GM23248 (cell line): ENCODE results near the gene HINT3. TPM values are rescaled to one million over a fixed set of nuclear protein-coding genes. Genes with fewer than 3 reads are reported as not detected.
"Not testable (repeated sequence)": the region's sequence is repeated elsewhere in the genome, so short reads cannot be mapped to it uniquely, and the experiment has no call there.

Experiments used
- DNase-seq: peaks from one replicate; pipeline ENCODE4 v3.0.0-alpha.2; 2015
- H2AFZ ChIP-seq: fragments of 200-600 bp; sonication (generic); 2 replicates; pipeline ENCODE4 v1.6.1; 2016; ENCODE audit warnings: antibody characterized with exemption
- H3F3A ChIP-seq: fragments of 200-600 bp; sonication (generic); 2 replicates; pipeline ENCODE4 v1.6.1; 2016; ENCODE audit warnings: mild to moderate bottlenecking, antibody characterized with exemption, mixed run types; ENCODE audit not compliant: insufficient read depth
- H3K27ac ChIP-seq: fragments of 200-600 bp; sonication (generic); 2 replicates; pipeline ENCODE4 v1.5.1; 2016; ENCODE audit warnings: mild to moderate bottlenecking
- H3K27me3 ChIP-seq: fragments of 200-600 bp; sonication (generic); replicated peaks from 2 replicates; pipeline ENCODE4 v1.6.1; 2016; ENCODE audit warnings: mild to moderate bottlenecking; ENCODE audit not compliant: insufficient read depth
- H3K36me3 ChIP-seq: fragments of 200-600 bp; sonication (generic); 2 replicates; pipeline ENCODE4 v1.6.1; 2016; ENCODE audit warnings: low read depth, mild to moderate bottlenecking
- H3K4me1 ChIP-seq: fragments of 200-600 bp; sonication (generic); 2 replicates; pipeline ENCODE4 v1.6.1; 2016; ENCODE audit warnings: mild to moderate bottlenecking; ENCODE audit not compliant: insufficient read depth
- H3K4me2 ChIP-seq: fragments of 200-600 bp; sonication (generic); one replicate; pipeline ENCODE4 v1.6.1; 2016; ENCODE audit warnings: mild to moderate bottlenecking; ENCODE audit not compliant: unreplicated experiment
- H3K4me3 ChIP-seq: fragments of 200-600 bp; sonication (generic); 2 replicates; pipeline ENCODE4 v1.5.1; 2016; ENCODE audit warnings: mild to moderate bottlenecking
- H3K79me2 ChIP-seq: fragments of 200-600 bp; sonication (generic); 2 replicates; pipeline ENCODE4 v1.6.1; 2016; ENCODE audit warnings: mild to moderate bottlenecking; ENCODE audit not compliant: insufficient read depth
- H3K9ac ChIP-seq: fragments of 200-600 bp; sonication (generic); 2 replicates; pipeline ENCODE4 v1.6.1; 2016; ENCODE audit warnings: mild to moderate bottlenecking
- H3K9me2 ChIP-seq: fragments of 200-600 bp; sonication (generic); 2 replicates; pipeline ENCODE4 v1.6.1; 2016; ENCODE audit warnings: mixed run types, mild to moderate bottlenecking, moderate library complexity; ENCODE audit not compliant: insufficient read depth
- H3K9me3 ChIP-seq: fragments of 200-600 bp; sonication (generic); one replicate; pipeline ENCODE4 v1.6.1; 2017; ENCODE audit warnings: low read depth
- H4K20me1 ChIP-seq: fragments of 200-600 bp; sonication (generic); 2 replicates; pipeline ENCODE4 v1.6.0; 2016; ENCODE audit not compliant: insufficient read depth
- EZH2 ChIP-seq: fragments of 200-600 bp; sonication (generic); IDR thresholded peaks from 2 replicates; pipeline ENCODE4 v1.6.1; 2018; ENCODE audit warnings: antibody characterized with exemption, mild to moderate bottlenecking; ENCODE audit not compliant: insufficient read depth, poor library complexity, severe bottlenecking
- EZH2phosphoT487 ChIP-seq: fragments of 200-600 bp; sonication (generic); IDR thresholded peaks from 2 replicates; pipeline ENCODE4 v1.6.1; 2018; ENCODE audit warnings: antibody characterized with exemption, moderate library complexity, mild to moderate bottlenecking, low read depth; ENCODE audit not compliant: insufficient read depth
- WGBS, 2 experiments: methylation state at CpG; one replicate each; pipeline ENCODE4 v1.1.6; 2015 to 2017; ENCODE audit warnings: low lambda C conversion rate in 2 of 2, low coverage in 1 of 2; ENCODE audit errors: missing lambda C conversion rate in 2 of 2; 5-methylcytosine and 5-hydroxymethylcytosine counted together
- in situ Hi-C: fragments of 300-500 bp; cut with MboI; formaldehyde crosslinking; loops from 2 replicates; pipeline ENCODE4 v1.15.0; 2020
- polyA plus RNA-seq: library from polyadenylated mRNA; unstranded; fragments of >200 nt; fragmentation: Nextera tagmentation; extraction: Ambion mirVana; gene quantifications from 2 replicates; pipeline ENCODE4 v1.2.1, GENCODE V29; 2016
- total RNA-seq: library from RNA; depleted of rRNA; stranded (reverse); fragments of >200 nt; shearing (Covaris generic); gene quantifications from 2 replicates; pipeline ENCODE4 v1.2.3, GENCODE V29; 2014

The HINT3 gene
- total and polyA plus RNA-seq, 2 experiments from 2014 or later, result 7.0 to 20.5 TPM

DNA sequence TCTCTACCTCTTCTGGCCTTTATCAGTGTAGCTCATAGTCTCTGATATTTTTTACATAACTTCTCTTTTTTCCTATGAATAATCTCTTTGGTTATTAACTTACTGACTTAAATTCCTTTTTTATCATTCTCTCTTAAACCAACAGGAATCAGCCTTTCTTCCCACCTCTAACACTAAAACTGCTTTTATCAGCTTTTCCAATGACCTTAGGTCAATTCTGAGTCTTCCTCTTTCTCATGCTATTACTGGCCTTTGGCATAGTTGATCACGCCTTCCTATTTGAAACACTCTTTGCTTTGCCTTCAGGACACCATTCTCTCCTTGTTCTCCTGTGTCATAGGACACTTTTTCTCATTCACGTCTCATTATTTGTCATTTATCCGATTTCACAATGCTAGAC, 8.1 kb upstream of the HINT3 start:
- Histone ChIP-seq H4K20me1 (no peaks in the 10 kb centered on the region), H3K9me2 (no peaks in the 10 kb centered on the region), H3K36me3 (no peaks in the 10 kb centered on the region), H3K9me3 (no peaks in the 10 kb centered on the region), H3K9ac (no peak overlapping the region), H2AFZ (no peak overlapping the region), H3K4me1 (peaks cover 55% of the 10 kb centered on the region), H3F3A (peaks cover 40% of the 10 kb centered on the region), H3K4me3 (no peak overlapping the region), H3K27ac (no peak overlapping the region), H3K4me2 (no peak overlapping the region), H3K27me3 (no peaks in the 10 kb centered on the region), H3K79me2 (no peaks in the 10 kb centered on the region)
- WGBS, 2 experiments, result 88 to 90% methylated on average over 3 of the region's 3 CpGs
- no peak for TF ChIP-seq EZH2phosphoT487
- in situ Hi-C loops, result no loop called here
- DNase-seq, result no peak

DNA sequence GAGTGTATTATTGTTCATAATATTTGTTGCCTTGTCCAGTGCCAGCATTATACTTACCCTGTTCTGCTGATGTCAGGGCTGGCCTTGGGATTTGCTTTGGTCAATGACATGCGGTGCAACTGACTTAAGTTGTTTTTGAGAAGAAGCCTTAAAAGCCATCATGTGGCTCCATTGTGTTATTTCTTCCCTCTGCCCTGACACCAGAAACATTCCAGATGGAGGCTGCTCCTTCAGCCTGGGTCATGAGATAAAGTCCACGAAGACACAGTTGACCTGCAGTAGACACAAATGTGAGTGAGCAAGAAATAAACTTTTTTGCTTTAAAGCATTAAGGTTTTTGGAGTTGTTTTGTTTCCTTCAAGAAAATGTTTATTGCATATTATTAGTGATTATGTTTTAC, 7.5 kb upstream of the HINT3 start:
- H3K4me1 ChIP-seq, result peaks cover 52% of the 10 kb centered on the region
- no peak for TF ChIP-seq EZH2phosphoT487
- TF ChIP-seq EZH2, result no peak
- H2AFZ ChIP-seq, result no peak overlapping the region
- no peaks in the 10 kb centered on the region for H3K9me3 ChIP-seq
- 65 to 76% methylated on average over 2 of the region's 2 CpGs for WGBS, 2 experiments
- no peak overlapping the region for H3K4me2 ChIP-seq
- no peaks in the 10 kb centered on the region for H3K27me3 ChIP-seq
- H3K9ac ChIP-seq, result no peak overlapping the region
- no peak for DNase-seq
- no peaks in the 10 kb centered on the region for H3K36me3 ChIP-seq
- H3K27ac ChIP-seq, result no peak overlapping the region
- H3K4me3 ChIP-seq, result no peak overlapping the region
- H3K79me2 ChIP-seq, result no peaks in the 10 kb centered on the region
- H3K9me2 ChIP-seq, result no peaks in the 10 kb centered on the region
- in situ Hi-C loops, result no loop called here
- no peaks in the 10 kb centered on the region for H4K20me1 ChIP-seq
- peaks cover 37% of the 10 kb centered on the region for H3F3A ChIP-seq

DNA sequence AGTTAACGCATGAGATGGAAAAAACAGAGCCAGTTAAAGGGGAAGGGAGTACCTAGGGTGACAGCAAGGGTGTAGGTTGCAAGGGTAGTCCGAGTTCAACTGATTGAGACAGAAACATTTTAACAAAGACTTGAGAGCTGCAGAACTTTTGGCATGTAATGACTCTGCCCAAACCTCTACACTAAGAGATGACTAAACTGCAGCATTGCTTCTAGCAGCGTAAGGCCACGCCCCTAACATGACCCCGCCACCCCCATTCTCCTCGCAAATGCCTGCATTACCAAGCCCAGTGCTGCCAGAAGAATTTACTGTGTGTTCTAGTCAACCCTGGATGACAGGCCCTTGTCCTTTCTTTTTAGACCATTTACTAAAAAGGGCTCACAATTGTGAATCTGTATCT, 6.3 kb upstream of the HINT3 start:
- no peaks in the 10 kb centered on the region for H4K20me1 ChIP-seq
- TF ChIP-seq EZH2phosphoT487 (no peak), EZH2 (no peak)
- no peak overlapping the region for H3K4me3 ChIP-seq
- peaks cover 40% of the 10 kb centered on the region for H3K4me1 ChIP-seq
- no peaks in the 10 kb centered on the region for H3K9me3 ChIP-seq
- H3K27me3 ChIP-seq, result no peaks in the 10 kb centered on the region
- in situ Hi-C loops, result loop anchor here (5.0 to 10.0 kb wide), 2 partner anchors 163 to 645 kb away; partner anchors contain the start of gene HDDC2
- no peak overlapping the region for H3K4me2 ChIP-seq
- no peak overlapping the region for H3K9ac ChIP-seq
- peaks cover 25% of the 10 kb centered on the region for H3F3A ChIP-seq
- H2AFZ ChIP-seq, result no peak overlapping the region
- no peaks in the 10 kb centered on the region for H3K36me3 ChIP-seq
- peak; percentile 86 for DNase-seq
- 56 to 61% methylated on average over 6 of the region's 6 CpGs for WGBS, 2 experiments
- no peaks in the 10 kb centered on the region for H3K79me2 ChIP-seq
- no peak overlapping the region for H3K27ac ChIP-seq
- H3K9me2 ChIP-seq, result no peaks in the 10 kb centered on the region

DNA sequence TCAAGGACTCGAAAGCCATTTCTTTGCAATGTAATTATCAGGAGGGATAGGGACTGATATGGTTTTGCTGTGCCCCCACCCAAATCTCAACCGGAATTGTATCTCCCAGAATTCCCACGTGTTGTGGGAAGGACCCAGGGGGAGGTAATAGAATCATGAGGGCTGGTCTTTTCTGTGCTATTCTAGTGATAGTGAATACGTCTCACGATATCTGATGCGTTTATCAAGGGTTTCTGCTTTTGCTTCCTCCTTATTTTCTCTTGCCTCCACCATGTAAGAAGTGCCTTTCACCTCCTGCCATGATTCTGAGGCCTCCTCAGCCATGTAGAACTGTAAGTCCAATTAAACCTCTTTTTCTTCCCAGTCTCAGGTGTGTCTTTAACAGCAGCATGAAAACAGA, 5.9 kb upstream of the HINT3 start:
- not testable (repeated sequence) for H3K27me3 ChIP-seq, H3K9me2 ChIP-seq, H2AFZ ChIP-seq, H3K9ac ChIP-seq, H3K79me2 ChIP-seq, H3K4me2 ChIP-seq, H3K36me3 ChIP-seq, H4K20me1 ChIP-seq, DNase-seq, H3K4me3 ChIP-seq, H3K9me3 ChIP-seq, H3K27ac ChIP-seq
- Histone ChIP-seq H3K4me1 (peaks cover 35% of the 10 kb centered on the region), H3F3A (peaks cover 21% of the 10 kb centered on the region)
- WGBS, 2 experiments, result 79 to 82% methylated on average over 6 of the region's 6 CpGs
- in situ Hi-C loops, result loop anchor here (5.0 to 10.0 kb wide), 2 partner anchors 163 to 646 kb away; partner anchors contain the start of gene HDDC2

DNA sequence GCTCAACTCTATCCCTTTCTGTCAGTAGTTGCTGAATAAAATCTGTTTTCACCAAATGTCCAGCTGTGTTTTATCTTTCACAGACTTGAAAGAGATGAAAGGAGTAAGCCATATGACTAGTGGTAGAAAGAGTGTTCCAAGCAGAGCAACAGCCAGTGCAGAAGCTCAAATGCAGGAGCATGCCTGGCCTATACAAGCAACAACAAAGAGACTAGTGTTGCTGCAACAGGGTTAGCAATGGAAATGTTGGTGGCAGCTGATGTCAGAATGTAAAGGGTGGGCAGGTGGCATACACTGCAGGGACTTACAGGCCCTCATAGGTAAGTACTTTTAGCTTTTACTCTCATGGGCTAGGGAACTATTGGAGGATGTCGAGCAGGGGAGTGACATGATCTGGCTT, 5.2 kb upstream of the HINT3 start:
- H3K9me2 ChIP-seq, result no peaks in the 10 kb centered on the region
- no peak overlapping the region for H3K27ac ChIP-seq
- H2AFZ ChIP-seq, result no peak overlapping the region
- TF ChIP-seq EZH2phosphoT487, result no peak
- TF ChIP-seq EZH2, result no peak
- no peaks in the 10 kb centered on the region for H3K36me3 ChIP-seq
- no peak overlapping the region for H3K4me2 ChIP-seq
- WGBS, 2 experiments, result 43 to 49% methylated on average over 1 of the region's 1 CpG
- no peaks in the 10 kb centered on the region for H3K27me3 ChIP-seq
- H3K4me3 ChIP-seq, result no peak overlapping the region
- H3K79me2 ChIP-seq, result no peaks in the 10 kb centered on the region
- no peak for DNase-seq
- no peaks in the 10 kb centered on the region for H3K9me3 ChIP-seq
- H4K20me1 ChIP-seq, result no peaks in the 10 kb centered on the region
- peaks cover 16% of the 10 kb centered on the region for H3F3A ChIP-seq
- peaks cover 29% of the 10 kb centered on the region for H3K4me1 ChIP-seq
- H3K9ac ChIP-seq, result no peak overlapping the region
- in situ Hi-C loops, result loop anchor here (5.0 to 10.0 kb wide), 2 partner anchors 164 to 647 kb away; partner anchors contain the start of gene HDDC2
